Stimulated activated CD8-positive, alpha-beta memory T cell treated with anti-CD3 and anti-CD28 coated beads, Interleukin-7, amount 100 ng/mL, for 4 hours (primary cell): Measurements from ENCODE around the gene NRBP1.
"Not testable (repeated sequence)": the region's sequence is repeated elsewhere in the genome, so short reads cannot be mapped to it uniquely, and the experiment has no call there.

Source experiments
- DNase-seq, 2 donors: peaks; one replicate each; pipeline ENCODE4 v3.0.0-alpha.2; 2020; ENCODE audit warnings: low read depth in 2 of 2

The NRBP1 gene

GRCh38 chr2:27421660-27422250 lies 6.7 kb upstream of the NRBP1 start:
- DNase-seq = no peak

DNA sequence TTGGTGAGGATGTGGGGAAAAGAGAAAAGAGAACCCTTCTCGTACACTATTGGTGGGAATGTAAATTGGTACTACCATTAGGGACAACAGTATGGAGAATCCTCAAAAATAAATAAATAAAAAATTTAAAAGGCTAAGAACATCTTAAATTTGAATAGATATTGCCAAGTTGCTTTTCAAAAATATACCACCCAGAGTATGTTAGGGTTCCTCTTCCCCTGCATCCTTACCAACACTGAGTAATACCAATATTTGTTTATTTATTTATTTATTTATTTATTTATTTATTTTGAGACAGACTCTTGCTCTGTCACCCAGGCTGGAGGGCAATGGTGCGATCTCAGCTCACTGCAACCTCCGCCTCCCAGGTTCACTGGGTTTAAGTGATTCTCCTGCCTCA lies 5.5 kb upstream of the NRBP1 start:
- no peak for DNase-seq

GRCh38 chr2:27425039-27425438 lies 3.4 kb upstream of the NRBP1 start:
- not testable (repeated sequence) for DNase-seq

DNA sequence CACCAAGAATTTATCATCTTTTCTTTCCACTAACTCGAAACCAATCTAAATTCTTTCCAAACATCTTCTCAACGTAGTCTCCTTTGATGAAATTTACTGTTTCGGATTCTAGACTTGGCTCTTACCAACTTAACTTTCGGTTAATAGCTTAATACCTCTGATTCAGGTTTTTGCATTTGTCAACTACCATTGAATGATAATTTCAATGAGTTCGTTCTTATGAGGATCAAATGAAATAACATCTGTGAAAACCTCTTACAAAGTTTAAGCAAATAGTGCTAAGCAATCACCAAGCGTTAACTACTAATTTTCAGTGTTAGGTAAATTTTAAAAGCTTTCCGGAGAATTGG lies 593 bp upstream of the NRBP1 start:
- no peak for DNase-seq

DNA sequence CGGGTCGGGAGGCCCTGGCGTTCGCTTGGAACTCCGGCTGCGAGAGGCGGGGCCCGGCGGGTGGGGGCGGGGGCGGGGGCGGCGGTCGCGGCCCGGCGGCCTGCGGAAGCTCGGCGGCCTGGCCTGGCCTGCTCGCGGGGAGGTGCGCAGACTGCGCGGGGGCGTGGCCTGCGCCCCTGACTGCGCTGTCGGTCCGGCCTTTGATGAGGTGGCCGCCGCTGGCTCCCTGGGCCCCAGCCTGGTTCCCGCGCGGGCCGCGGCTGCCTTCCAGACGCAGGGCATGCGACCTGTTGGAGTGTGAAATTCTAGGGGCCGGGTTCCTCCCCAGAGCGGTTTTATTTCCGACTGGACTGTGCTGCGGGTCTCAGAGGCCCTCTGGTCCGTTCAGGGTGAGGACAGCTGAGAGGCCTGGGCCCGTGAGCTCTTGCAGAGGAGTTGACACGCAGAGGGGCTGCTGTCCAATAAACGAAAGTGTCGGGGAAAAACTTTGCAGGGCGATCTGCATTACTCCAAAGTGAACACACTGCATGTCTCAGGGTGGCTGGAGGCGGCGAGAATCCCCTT lies 629 bp downstream of the NRBP1 start:
- DNase-seq = peak in 1 of 2 donors; percentile 72

DNA sequence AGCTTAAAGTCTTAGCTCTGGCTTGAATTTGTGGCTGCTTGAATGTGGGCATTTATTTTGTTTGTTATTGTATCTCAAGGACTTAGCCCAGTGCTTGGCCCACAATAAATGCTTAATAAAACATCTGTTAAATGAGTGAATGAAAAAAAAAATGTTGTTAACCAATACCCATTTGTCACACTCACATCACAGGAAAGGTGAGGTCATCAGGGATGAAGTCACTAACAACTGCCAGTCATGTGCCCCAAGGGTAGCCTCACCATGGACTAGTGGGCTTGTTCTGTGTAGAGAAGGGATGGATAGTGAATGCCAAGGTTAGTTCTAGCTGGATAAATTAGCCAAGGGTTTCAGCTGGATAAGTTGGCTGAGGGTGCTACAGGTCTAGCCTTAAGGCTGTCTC lies 3.0 kb downstream of the NRBP1 start:
- peak in 1 of 2 donors; percentile 21 for DNase-seq

DNA sequence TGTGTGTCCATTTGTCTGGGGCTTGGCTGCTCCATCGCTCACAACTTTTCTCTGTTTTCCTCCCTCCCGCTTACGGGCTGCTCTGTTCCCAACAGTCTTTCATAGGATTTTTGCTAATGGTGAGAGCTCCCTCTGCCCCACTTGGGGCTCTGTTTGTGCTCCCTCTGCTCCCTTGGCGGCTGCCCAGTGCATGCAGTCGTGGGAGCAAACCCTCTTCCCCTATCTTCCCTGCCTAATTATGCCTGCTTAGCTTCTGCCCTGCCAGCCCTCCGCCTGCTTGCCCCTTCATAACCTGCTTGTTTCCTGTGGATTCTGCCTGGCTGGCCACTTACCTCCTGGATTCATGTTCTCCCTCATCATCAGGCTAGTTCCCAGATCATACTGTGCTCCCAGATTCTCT lies 7.2 kb downstream of the NRBP1 start:
- DNase-seq = no peak

DNA sequence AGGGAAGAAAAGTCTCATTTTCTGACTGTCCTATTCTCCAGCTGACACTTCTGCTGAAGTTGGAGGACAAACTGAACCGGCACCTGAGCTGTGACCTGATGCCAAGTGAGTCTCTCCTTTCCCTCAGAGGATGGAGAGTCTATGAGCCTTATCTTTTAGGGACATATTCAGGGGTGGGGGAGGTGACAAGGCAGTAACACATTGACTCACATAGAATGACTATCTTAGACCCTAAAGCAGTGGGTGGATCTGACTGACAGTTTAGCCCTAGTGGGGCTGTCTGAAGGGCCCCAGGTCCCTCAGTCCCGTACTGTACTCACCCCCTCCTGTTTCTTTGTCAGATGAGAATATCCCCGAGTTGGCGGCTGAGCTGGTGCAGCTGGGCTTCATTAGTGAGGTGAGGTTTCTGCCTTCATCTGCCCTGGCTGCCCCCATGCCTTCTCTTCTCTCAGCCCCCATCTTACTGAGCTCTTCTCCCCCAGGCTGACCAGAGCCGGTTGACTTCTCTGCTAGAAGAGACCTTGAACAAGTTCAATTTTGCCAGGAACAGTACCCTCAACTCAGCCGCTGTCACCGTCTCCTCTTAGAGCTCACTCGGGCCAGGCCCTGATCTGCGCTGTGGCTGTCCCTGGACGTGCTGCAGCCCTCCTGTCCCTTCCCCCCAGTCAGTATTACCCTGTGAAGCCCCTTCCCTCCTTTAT lies 12.9 kb downstream of the NRBP1 start:
- no peak for DNase-seq

GRCh38 chr2:27441958-27442919 lies 13.8 kb downstream of the NRBP1 start, which contains the start of gene KRTCAP3:
TSS of gene KRTCAP3 (plus strand) at chr2:27442381. CDS start at chr2:27442413, 32 bp downstream.
- peak in 1 of 2 donors; percentile 29 for DNase-seq

GRCh38 chr2:27442920-27443282 lies 14.5 kb downstream of the NRBP1 start:
- no peak for DNase-seq

- DNase-seq = no peak
Observed at GRCh38 chr2:27445155-27445554, 16.7 kb downstream of the NRBP1 start.

DNA sequence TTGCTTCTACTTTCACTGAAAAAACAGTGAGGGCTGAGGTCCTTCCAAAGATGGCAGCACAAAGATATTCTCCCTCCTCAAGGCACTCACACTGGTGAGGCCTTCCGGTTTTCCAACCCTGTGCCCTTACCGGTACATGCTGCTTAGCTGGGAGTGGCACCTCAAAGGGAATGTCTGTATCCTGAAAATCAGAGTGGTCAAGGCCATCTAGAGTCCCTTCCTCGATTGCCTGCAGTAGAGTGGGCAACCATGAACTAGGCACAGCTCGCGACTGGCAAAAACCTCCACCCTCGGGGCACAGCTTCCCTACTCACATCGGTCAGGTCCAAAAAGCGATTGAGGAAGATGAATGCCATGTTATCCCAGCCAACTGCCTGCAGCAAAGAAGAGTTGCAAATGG lies 17.2 kb downstream of the NRBP1 start:
- no peak for DNase-seq

DNA sequence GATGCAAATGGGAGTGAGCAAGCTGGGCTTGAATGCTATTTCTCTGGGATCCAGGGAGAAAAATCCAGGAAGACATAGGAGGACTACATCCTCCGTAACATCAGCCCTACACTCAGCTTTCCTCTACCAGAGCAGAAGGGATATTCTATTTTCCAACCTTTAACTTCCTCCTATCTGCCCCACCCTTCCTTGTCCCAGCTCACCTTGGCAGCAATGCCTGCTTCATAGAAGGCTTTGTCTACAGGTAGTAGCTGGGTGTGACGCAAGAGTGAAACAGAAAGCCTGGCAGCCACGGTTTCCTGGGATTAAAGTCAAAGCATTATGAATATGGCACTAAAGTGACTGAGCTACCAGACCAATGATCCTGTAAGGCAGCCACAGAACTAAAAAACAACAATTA lies 17.6 kb downstream of the NRBP1 start:
- no peak for DNase-seq

DNA sequence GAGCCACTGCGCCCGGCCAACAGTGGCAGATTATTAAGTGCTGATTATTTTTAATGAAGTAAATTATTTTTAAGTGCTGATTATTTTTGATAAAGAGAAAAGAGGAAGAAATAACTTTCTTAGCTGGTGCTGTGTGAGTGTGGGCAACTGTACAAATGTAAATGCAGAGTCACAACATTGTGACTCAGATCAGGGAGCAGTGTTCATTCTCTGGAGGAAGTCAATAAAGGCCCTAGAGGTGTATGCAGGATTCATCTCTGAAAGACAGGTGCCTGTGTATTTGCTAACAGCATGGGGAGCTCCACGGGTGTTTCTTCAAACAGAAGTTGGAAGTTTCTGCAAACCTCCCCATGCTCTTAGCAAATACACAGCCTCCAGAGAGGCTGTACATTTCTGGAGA lies 19.9 kb downstream of the NRBP1 start:
- DNase-seq = no peak

- no peak for DNase-seq
Observed at GRCh38 chr2:27451095-27451494, 22.7 kb downstream of the NRBP1 start.

GRCh38 chr2:27453968-27454367 lies 25.5 kb downstream of the NRBP1 start:
- no peak for DNase-seq

- no peak for DNase-seq
Observed at GRCh38 chr2:27461118-27461517, 32.7 kb downstream of the NRBP1 start.

- no peak for DNase-seq
Observed at GRCh38 chr2:27464443-27464842, 36.0 kb downstream of the NRBP1 start.

GRCh38 chr2:27471961-27472360 lies 43.5 kb downstream of the NRBP1 start:
- DNase-seq = no peak

- DNase-seq = no peak
Observed at GRCh38 chr2:27485496-27485895, 57.1 kb downstream of the NRBP1 start.

DNA sequence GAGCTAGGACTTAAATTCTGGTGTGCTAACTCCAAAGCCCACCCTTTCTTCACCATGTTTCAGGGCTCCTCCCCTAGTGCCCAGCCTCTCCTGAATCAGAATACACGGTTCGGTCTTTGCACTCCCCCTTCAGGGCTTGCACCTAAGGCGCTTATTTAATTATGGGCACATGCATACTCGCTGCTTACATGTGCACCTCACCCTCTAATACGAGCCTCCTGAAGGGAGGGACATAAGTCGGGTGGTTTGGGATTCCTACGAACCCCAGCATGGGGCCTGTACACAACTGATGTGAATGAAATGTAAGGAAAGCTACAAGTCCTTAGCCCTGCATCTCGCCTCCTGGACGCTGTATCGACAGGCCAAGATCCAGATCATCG lies 60.7 kb downstream of the NRBP1 start:
- no peak for DNase-seq
